ENCODE results near the gene PSMA5. TPM values are rescaled to one million over a fixed set of nuclear protein-coding genes. Genes with fewer than 3 reads are reported as not detected.

Gene PSMA5
- polyA plus RNA-seq, 1 donor from 2014 or later = 99.8 TPM

GRCh38 chr1:109388884-109389637 is 37.2 kb downstream of the PSMA5 start:
- no peaks in the 10 kb centered on the region for H3F3A ChIP-seq (ENCODE audit: insufficient read depth, low read length, poor library complexity, severe bottlenecking)
- H3K4me2 ChIP-seq (ENCODE audit: low read length) = no peak overlapping the region
- H2AFZ ChIP-seq (ENCODE audit: low read depth, low read length) = no peak overlapping the region
- no peaks in the 10 kb centered on the region for H3K9me2 ChIP-seq (ENCODE audit: insufficient read depth, low read length)
- no peak for TF ChIP-seq MXI1 (conservative IDR thresholded peaks at IDR 0.05; ENCODE audit: poor library complexity, severe bottlenecking)
- TF ChIP-seq SMC3 (conservative IDR thresholded peaks at IDR 0.05; ENCODE audit: poor library complexity) = no peak
- TF ChIP-seq EZH2 (IDR thresholded peaks at IDR 0.05; ENCODE audit: borderline replicate concordance, insufficient read depth, low read length, poor library complexity, severe bottlenecking) = no peak
- TF ChIP-seq CTCF (IDR thresholded peaks at IDR 0.05; ENCODE audit: poor library complexity, severe bottlenecking) = no peak
- TF ChIP-seq POLR2AphosphoS5 (IDR thresholded peaks at IDR 0.05) = no peak
- no peaks in the 10 kb centered on the region for H3K9me3 ChIP-seq (ENCODE audit: low read length)
- peaks cover 4% of the 10 kb centered on the region for H3K36me3 ChIP-seq (ENCODE audit: insufficient read depth, low read length)
- H3K27ac ChIP-seq (ENCODE audit: low read length) = no peak overlapping the region
- peaks cover 67% of the 10 kb centered on the region for H3K79me2 ChIP-seq (replicated peaks; ENCODE audit: insufficient read depth, low read length)
- no peaks in the 10 kb centered on the region for H3K27me3 ChIP-seq (ENCODE audit: insufficient read depth, low read depth, low read length)
- H3K4me3 ChIP-seq (ENCODE audit: low read length) = no peak overlapping the region
- H4K20me1 ChIP-seq (ENCODE audit: insufficient read depth) = peaks cover 3% of the 10 kb centered on the region
- no peak overlapping the region for H3K9ac ChIP-seq (ENCODE audit: low read length)

GRCh38 chr1:109388208-109388711 is 38.0 kb downstream of the PSMA5 start:
- Histone ChIP-seq H3K4me2 (ENCODE audit: low read length) (no peak overlapping the region), H3F3A (ENCODE audit: insufficient read depth, low read length, poor library complexity, severe bottlenecking) (no peaks in the 10 kb centered on the region), H3K9me3 (ENCODE audit: low read length) (no peaks in the 10 kb centered on the region), H3K9me2 (ENCODE audit: insufficient read depth, low read length) (no peaks in the 10 kb centered on the region), H3K27ac (ENCODE audit: low read length) (no peak overlapping the region), H3K27me3 (ENCODE audit: insufficient read depth, low read depth, low read length) (no peaks in the 10 kb centered on the region), H3K36me3 (ENCODE audit: insufficient read depth, low read length) (peaks cover 4% of the 10 kb centered on the region), H2AFZ (ENCODE audit: low read depth, low read length) (no peak overlapping the region), H3K9ac (ENCODE audit: low read length) (no peak overlapping the region), H3K79me2 (replicated peaks; ENCODE audit: insufficient read depth, low read length) (peaks cover 63% of the 10 kb centered on the region), H3K4me3 (ENCODE audit: low read length) (no peak overlapping the region), H4K20me1 (ENCODE audit: insufficient read depth) (peaks cover 3% of the 10 kb centered on the region)
- TF ChIP-seq EZH2 (IDR thresholded peaks at IDR 0.05; ENCODE audit: borderline replicate concordance, insufficient read depth, low read length, poor library complexity, severe bottlenecking) (no peak), CTCF (IDR thresholded peaks at IDR 0.05; ENCODE audit: poor library complexity, severe bottlenecking) (no peak), TAF1 (IDR thresholded peaks at IDR 0.05; ENCODE audit: low read depth) (no peak), EP300 (conservative IDR thresholded peaks at IDR 0.05; ENCODE audit: poor library complexity, severe bottlenecking) (no peak), MXI1 (conservative IDR thresholded peaks at IDR 0.05; ENCODE audit: poor library complexity, severe bottlenecking) (no peak), SMC3 (conservative IDR thresholded peaks at IDR 0.05; ENCODE audit: poor library complexity) (no peak), POLR2AphosphoS5 (IDR thresholded peaks at IDR 0.05) (no peak), REST (IDR thresholded peaks at IDR 0.05; ENCODE audit: borderline replicate concordance) (no peak), RAD21 (conservative IDR thresholded peaks at IDR 0.05) (no peak)

All from neural cell (in vitro differentiated cells).